ENCODE measurements around the gene ITPK1.

- TF ChIP-seq POLR2AphosphoS5 (IDR thresholded peaks at IDR 0.05), result no peak
- TF ChIP-seq CTCF (IDR thresholded peaks at IDR 0.05), result no peak
- no peak for TF ChIP-seq POLR2A (IDR thresholded peaks at IDR 0.05; ENCODE audit: low read depth)
These were observed 30.4 kb upstream of the ITPK1 start for GRCh38 chr14:93146119-93146518.

Measured in esophagus muscularis mucosa (tissue), 3 donors.